Left renal pelvis (tissue), 4 donors: ENCODE data around the gene CD22. TPM values are rescaled to one million over a fixed set of nuclear protein-coding genes. Genes with fewer than 3 reads are reported as not detected.
"Not testable (repeated sequence)": the region's sequence is repeated elsewhere in the genome, so short reads cannot be mapped to it uniquely, and the experiment has no call there.

Experiments
- DNase-seq, 4 donors: peaks; one replicate each; pipeline ENCODE4 v3.0.0-alpha.2; 2013; ENCODE audit warnings: low read depth in 4 of 4, low spot score in 3 of 4
- polyA plus RNA-seq, 4 donors: library from polyadenylated mRNA; unstranded; fragments of 120-200 nt; gene quantifications; one replicate each; pipeline ENCODE4 v1.2.1, GENCODE V29; 2013; ENCODE audit not compliant: insufficient read length in 4 of 4

CD22 gene
- 10 to 100 TPM in 3 of 4 donors, 1 to 10 TPM in 1; 7.5 to 43.9 (median 29.6) TPM for polyA plus RNA-seq

DNA sequence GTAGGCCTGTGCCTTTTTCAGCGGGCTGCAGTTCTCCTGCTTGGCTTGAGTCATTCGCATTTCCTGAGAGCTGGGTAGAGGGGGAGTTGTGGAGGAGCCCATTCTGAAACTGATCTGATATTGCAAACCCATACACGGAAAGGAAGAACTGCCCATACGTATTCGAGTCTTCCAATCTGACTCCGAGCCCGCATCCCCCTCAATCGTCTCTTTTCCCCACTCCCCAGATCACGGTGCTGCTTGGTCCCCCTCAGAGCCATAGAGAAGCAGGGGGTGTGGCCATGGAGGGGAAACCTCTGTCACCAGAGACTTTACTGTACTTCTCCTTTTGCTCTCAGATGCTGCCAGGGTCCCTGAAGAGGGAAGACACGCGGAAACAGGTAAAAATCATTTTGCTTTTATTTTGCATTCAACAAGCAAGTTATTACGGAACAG lies at the start of gene CD22:
Gene CD22, plus strand, starts transcription at position 337 of the 435 bp plus-strand sequence. CDS start 2,854 bp downstream, outside the sequence.
- no peak for DNase-seq

DNA sequence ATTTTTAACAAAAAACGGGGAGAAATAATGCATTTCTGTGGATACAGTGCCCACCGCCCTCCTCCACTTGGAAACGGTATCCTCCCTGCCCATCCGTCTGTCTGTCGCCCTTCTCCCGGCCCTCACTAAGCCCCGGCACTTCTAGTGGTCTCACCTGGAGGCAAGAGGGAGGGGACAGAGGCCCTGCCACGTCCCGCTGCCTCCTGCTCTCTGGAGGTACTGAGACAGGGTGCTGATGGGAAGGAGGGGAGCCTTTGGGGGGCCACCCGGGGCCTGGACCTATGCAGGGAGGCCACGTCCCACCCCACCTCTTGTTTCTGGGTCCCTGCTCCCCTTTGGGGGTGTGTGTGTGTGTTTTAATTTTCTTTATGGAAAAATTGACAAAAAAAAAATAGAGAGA lies 49.6 kb upstream of the CD22 start:
- no peak for DNase-seq

DNA sequence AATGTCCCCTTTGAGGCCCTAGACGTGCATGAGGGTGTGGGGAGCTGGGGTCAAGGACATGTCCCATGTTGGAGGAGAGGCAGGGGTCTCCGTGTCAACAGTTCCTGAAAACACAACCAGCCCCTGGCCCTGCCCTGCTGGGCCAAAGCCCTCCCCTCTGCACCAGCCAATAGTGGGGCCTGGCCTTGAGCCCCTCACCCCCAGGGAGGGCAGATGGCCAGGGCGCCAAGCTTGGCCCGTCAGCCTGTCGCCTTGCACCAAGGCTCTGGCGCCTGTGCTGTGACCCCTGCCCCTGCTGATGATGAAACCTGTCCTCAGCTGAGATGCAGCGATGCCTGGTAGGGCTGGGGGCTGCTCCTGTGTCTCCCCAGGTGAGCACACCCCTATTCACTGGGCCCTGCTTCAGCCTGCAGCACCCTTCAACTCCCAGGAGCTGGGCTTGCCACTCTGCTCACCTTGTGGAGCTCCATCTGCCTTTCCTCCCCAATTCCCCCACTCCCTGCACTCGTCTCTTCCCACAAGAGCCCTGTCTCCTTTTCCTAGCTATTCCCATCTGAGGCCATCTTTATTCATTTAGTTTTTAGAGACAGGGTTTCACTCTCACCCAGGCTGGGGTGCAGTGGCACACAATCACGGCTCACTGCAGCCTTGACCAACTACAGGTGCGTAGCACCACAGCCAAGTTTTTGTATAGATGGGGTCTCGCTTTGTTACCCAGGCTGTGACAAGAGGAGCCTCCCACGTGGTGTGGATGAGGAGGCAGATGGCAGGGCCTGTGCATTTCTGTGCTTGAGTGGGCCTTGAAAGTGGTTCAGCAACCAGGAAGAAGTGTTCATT lies 48.8 kb upstream of the CD22 start:
- no peak for DNase-seq

DNA sequence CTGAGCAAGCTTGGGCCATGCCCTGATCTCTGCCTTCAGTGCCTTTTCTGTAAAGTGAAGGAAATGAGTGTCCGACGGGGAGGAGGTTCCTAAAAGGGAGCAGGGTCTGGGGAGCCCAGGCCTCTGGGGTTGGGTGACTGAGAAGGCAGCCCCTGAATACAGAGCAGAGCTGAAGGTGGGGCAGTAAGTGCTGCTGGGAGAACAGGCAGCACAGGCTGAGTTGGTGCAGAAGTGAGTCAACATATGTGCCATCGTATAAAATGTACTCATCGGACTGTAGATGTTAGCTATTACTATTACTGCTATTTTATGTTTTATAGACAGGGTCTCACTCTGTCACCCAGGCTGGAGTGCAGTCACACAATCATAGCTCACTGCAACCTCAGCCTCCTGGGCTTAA lies 47.7 kb upstream of the CD22 start:
- no peak for DNase-seq

DNA sequence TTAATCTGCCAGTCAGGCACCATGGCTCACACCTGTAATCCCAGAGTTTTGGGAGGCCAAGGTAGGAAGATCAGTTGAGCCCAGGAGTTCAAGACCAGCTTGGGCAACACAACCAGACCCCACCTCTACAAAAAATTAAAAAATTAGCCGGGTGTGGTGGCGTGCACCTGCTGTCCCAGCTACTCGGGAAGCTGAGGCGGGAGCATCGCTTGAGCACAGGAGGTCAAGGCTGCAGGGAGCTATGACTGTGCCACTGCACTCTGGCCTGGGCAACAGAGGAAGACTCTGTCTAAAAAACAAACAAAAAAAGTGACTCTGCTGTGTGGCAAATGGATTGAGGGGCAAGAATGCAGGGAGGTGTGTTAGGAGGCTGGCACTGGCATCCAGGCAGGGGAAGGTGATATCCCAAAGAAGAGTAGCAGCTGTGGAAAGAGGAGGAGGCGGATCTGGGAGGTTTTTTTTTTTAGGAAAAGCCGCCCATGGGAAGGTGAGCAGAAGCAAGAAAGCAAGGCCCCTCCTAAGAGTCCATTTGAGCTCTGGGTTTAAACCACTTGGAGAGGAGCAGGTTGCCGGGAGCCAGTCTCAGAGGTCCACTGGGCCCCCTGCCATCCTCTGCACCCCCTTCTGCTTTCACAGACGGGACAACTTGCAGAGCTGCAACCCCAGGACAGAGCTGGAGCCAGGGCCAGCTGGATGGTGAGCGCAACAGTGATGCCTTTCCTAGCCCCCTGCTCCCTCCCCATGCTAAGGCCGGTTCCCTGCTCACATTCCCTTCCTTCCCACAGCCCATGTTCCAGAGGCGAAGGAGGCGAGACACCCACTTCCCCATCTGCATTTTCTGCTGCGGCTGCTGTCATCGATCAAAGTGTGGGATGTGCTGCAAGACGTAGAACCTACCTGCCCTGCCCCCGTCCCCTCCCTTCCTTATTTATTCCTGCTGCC lies 44.6 kb upstream of the CD22 start:
- no peak for DNase-seq

DNA sequence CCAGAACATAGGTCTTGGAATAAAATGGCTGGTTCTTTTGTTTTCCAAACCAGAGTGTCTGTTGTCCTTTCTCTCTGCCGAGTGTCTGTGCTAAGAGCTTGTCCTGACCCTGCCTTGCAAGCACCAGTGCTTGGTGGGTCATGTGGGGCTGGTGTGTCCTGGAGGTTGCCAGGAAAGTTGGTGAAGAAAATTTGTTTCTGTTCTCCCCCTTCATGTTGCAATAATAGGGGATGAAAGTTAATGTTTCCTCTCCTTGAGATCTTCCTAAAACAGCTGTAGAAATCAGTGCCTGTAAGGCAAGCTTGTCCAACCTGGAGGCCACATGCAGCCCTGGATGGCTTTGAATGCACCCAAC lies 43.9 kb upstream of the CD22 start:
- DNase-seq = no peak

DNA sequence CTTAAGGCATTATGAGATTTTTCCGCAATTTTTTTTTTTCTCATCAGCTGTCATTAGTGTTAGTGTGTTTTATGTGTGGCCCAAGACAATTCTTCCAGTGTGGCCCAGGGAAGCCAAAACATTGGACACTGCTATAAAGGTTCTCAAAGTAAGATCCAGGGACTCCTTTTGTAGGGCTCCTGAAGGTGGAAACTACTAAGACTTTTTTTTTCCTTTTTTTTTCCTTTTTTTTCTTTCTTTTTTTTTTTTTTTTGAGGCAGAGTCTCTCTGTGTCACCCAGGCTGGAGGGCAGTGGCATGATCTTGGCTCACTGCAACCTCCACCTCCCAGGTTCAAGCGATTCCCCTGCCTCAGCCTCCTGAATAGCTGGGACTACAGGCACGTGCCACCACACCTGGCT lies 43.5 kb upstream of the CD22 start:
- not testable (repeated sequence) for DNase-seq

DNA sequence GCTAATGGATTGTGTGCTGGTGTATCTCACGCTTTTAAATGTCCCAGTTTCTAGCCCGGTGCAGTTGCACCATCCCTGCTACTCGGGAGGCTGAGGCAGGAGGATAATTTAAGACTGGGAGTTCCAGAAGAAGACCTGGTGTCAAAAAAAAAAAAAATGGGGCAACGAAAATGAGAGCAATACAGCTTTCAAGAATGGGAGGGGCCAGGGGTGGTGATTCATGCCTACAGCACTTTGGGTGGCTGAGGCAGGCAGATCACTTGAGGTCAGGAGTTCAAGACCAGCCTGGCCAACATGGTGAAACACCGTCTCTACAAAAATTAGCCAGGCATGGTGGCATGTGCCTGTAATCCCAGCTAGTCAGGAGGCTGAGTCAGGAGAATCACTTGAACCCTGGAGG lies 42.9 kb upstream of the CD22 start:
- DNase-seq = not testable (repeated sequence)

DNA sequence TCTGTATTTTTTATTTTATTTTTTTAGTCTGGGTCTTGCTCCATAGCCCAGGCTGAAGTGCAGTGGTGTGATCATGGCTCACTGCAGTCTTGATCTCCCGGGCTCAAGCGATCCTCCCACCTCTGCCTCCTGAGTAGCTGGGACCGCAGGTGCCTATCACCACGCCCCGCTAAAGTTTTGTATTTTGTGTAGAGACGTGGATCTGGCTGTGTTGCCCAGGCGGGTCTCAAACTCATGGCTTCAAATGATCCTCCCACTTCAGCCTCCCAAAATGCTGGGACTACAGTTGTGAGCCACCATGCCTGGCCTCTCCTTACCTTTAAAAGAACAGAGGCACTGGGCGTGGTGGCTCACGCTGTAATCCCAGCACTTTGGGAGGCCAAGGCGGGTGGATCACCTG lies 41.3 kb upstream of the CD22 start:
- DNase-seq = no peak

DNA sequence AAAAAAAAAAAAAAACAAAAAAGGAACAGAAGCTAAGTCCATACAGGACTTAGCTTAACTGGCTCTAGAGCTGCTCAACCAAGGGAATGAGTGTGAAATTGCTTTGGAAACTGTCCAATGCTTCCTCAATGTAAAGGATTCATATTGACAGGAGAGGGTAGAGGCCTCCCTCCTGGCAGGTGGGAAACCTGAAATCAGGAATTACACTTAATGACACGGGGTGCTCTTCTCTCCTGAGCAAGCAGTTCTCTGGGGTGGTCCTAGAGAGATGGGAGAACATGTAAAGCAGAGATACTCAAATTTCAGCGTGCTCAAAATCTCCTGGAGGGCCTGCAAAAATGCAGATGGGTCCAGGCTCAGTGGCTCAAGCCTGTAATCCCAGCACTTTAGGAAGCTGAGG lies 40.7 kb upstream of the CD22 start:
- DNase-seq = no peak

DNA sequence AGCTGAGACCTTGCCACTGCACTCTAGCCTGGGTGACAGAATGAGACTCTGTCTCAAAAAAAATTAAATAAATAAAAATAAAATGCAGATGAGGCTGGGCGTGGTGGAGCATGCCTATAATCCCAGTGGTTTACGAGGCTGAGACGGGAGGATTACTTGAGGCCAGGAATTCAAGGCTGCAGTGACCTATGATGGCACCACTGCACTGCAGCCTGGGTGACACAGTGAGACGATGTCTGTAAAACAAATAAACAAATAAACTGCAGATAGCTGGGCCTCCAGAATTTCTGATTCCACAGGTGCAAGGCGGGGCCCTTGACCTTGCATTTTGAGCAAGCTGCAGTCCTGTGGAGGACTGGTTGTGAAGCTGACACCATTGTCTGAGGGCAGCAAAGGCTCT lies 40.1 kb upstream of the CD22 start:
- no peak for DNase-seq

DNA sequence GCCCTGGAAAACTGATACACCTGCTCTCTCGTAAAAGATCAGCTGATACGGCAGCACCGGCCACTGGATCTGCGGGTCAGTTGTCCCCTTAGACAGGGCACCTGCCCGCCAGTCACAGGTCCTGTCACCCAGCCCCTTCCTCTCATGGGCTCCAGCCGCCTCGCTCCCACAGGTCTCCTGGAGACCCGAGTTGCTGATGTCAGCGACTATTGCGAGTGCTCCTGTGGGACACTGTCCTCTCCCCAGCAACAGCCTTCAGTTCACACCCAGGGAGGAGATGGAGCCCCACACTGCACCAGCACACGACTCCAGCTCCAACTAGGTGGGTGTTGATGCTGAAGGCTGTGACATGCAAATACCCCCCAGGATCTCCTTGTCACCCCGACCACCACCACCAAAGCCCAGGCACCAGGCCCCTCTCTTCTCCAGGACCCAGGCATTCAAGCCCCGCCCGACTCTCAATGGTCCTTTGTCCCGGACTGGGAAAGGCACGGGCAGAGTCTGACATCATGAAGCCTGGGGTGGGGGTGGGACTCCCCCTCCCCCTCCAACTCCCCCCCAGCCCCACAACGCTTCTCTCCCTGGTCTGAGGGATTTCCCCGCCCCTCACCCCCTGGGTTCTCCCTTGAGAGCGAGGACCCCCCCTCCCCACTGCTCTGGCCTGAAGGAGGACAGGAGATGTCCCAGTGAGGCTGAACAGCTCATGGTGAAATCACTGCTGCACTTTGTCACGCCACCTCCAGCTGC lies 38.4 kb upstream of the CD22 start:
- no peak for DNase-seq

DNA sequence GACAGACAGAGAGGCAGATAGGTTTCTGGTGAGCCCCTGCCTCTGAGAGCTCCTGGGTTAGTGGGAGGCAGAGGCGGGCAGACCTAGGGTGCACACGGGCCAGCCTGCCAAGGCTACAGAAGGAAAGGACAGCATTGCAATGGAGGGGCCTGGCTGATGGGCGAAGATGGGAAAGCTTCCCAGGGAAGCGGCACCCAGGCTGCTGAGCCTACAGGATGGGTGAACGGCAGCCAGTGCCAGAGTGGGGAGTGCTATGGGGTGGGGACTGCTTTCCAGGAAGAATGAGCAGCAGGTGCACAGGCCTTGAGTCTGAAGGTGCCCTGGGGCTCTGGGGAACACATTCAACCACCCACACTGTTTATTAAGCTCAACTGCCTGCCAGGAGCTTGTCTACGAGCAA lies 37.7 kb upstream of the CD22 start:
- no peak for DNase-seq

DNA sequence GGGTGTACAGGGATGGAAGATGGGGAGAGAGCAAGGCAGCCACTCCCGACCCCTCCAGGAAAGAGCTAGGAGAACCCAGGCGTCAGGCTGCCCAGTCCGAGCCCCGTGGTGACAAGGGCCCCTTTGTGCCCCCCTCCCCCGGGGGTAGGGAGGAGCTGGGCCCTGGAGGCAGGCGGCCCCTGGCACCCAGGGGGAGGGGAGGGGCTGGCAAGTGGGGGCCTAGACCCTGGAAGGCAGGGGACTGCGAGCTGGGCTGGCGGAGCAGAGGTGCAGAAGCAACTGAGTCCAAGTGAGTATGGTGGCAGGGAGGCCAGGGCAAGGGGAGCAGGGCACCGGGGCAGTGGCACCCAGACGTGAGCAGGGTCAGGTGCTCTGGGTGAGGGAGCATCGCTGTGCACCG lies 37.1 kb upstream of the CD22 start, which contains the start of gene MAG:
Gene MAG, plus strand, starts transcription at position 246 of the 400 bp plus-strand sequence. CDS start 3,248 bp downstream, outside the sequence.
- DNase-seq = no peak

DNA sequence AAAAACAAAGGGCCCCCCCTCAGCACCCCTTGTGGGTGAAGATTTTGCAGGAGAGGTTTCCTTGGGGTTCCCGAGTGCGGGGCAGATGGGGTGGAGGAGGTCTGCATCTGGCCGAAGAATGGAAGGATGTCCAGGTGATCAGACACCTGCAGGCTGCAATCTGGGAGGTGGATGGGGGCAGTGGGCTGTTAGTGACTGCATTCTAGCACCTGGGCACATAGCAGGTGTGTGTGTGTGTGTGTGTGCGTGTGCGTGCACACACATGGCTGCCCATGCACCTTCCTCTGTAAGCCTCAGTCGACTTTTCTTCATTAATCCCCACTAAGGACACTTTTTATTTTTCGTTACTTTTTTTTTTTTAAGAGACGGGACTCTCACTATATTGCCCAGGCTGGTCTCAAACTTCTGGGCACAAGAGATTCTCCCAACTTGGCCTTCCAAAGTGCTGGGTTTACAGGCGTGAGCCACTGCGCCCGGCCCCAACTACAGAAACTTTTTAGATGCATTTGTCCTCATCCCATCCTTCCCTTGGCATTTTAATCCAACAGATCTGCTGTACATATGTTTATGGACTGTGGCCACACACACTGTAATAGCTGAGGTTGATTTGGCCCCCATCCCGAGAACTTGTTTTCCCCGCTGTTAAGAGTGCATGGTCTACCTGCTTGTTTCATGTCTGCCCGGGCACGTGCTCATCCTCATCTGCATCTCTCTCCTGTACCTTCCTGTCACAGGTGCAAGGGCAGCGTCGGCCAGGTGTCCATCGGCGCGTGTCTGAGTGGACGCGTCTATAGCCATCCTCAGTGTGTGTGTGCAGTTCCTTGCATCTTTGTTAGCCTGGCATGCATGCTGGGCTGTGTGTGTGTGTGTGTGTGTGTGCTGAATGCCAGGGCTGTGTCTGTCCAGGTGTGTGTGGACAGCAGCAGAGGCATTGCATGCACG lies 36.3 kb upstream of the CD22 start:
- no peak for DNase-seq

DNA sequence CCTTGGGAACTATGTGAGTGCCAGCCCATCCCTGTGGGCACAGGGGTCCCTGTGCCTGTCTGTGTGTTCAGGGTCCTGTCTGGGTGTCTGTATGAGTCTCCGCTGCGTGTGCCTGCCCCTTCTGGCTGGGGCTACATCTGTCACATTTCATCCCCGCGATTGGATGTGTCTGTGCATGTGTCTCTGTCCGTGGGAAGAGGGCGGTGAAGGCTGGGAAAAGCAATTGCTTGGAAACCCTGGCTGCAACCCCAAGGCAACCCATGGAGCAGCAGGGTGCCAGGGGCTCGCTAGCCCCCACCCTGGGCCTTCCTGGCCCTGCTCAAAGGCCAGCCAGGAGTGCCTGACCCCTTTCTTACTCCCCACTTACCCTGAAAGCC lies 35.6 kb upstream of the CD22 start:
- DNase-seq = no peak

DNA sequence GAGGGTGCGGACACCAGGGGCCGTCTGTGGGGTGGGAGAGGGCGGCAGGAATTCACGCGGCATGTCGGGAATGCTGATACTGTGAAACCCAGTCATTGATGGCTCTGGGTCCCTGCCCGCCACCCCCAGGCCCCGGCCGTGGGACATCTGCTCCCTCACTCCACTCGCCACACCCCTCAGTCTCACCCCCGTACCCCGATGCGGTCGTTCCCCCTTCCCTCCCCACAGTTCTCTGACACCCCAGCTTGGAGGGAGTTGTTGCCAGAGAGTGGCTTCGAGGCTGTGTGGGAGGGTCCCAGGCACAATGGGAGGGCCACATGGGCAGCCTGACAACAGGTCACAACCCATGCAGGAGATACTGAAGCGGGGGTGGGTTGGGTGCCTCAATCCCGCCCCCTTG lies 35.2 kb upstream of the CD22 start:
- no peak for DNase-seq

DNA sequence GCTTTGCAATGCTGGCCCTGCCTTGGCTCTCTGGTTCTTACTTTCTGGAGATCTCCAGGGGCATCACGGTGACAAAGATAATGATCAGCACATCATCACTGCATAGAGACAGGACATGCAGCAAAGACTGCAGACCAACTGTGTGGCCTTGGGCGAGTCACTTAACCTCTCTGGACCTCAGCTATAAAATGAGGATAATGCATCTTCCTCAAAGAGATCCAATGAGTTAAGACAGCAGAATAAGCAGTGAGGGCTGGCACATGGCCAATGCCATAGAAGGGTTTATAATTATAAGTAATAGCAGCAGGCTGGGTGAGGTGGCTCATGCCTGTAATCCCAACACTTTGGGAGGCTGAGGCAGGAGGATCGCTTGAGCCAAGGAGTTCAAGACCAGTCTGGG lies 34.7 kb upstream of the CD22 start:
- no peak for DNase-seq

DNA sequence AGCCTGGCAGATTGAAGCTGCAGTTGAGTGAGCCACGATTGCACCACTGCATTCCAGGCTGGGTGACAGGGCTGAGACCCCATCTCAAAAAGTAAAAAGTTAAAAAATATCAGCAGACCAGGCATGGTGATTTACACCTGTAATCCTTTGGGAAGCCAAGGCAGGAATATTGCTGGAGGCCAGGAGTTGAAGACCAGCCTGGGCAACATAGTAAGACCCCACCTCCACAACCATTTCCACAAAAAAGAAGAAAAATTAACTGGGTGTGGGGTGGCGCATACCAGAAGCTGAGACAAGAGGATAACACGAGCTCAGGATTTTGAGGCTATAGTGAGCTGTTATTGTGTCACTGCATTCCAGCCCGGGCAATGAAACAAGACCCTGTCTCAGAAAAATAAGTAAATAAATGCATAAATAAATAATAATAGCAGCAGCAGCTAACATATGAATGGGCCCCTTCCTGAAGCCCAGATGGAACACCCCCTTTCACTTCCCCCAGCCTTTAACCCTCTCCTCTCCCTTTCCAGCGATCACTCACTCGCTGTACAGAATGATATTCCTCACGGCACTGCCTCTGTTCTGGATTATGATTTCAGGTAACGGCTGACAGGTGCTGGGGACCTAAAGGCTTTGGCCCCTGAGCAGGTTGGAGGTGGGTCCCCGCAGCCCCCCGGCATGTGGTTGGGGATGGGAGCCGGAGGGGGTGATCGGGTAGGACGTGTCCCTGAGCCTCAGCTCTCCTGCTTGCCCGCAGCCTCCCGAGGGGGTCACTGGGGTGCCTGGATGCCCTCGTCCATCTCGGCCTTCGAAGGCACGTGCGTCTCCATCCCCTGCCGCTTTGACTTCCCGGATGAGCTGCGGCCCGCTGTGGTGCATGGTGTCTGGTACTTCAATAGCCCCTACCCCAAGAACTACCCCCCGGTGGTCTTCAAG lies 33.9 kb upstream of the CD22 start:
- DNase-seq = no peak
